Immature natural killer cell (primary cell): Measurements from ENCODE around the gene CHCHD6. TPM values are rescaled to one million over a fixed set of nuclear protein-coding genes. Genes with fewer than 3 reads are reported as not detected.
A peak's percentile ranks its signal among the peaks of the same experiment; 100 is the strongest.

Experiments used
- DNase-seq, 3 donors: peaks; one replicate each; pipeline ENCODE4 v3.0.0; 2022; ENCODE audit warnings: mixed read lengths in 1 of 3
- H3K27ac Mint-ChIP-seq, 6 donors: one replicate each; pipeline ENCODE4 v1.8.0; 2020; ENCODE audit warnings: mixed read lengths in 6 of 6, mild to moderate bottlenecking in 5 of 6, inconsistent platforms in 4 of 6, moderate library complexity in 3 of 6
- H3K27me3 Mint-ChIP-seq, 3 donors: one replicate each; pipeline ENCODE4 v1.8.0; 2020 to 2021; ENCODE audit warnings: low read depth in 3 of 3, mild to moderate bottlenecking in 3 of 3, mixed read lengths in 3 of 3, moderate library complexity in 3 of 3, inconsistent platforms in 1 of 3
- H3K36me3 Mint-ChIP-seq, 3 donors: one replicate each; pipeline ENCODE4 v1.8.0; 2020; ENCODE audit warnings: mixed read lengths in 3 of 3, inconsistent platforms in 2 of 3, mild to moderate bottlenecking in 2 of 3
- H3K4me1 Mint-ChIP-seq, 2 donors: one replicate each; pipeline ENCODE4 v1.8.0; 2020; ENCODE audit warnings: inconsistent platforms in 2 of 2, mild to moderate bottlenecking in 2 of 2, mixed read lengths in 2 of 2, moderate library complexity in 1 of 2
- H3K4me3 Mint-ChIP-seq, 5 donors: one replicate each; pipeline ENCODE4 v1.8.0; 2020; ENCODE audit warnings: mild to moderate bottlenecking in 5 of 5, mixed read lengths in 5 of 5, inconsistent platforms in 3 of 5, moderate library complexity in 3 of 5
- H3K9me3 Mint-ChIP-seq, 6 donors: one replicate each; pipeline ENCODE4 v1.8.0; 2020; ENCODE audit warnings: mild to moderate bottlenecking in 6 of 6, mixed read lengths in 6 of 6, inconsistent platforms in 4 of 6, moderate library complexity in 3 of 6
- polyA plus RNA-seq, 3 donors: library from polyadenylated mRNA; unstranded; fragments of 300-500 nt; fragmentation: Illumina TruSeq; gene quantifications; one replicate each; pipeline ENCODE4 v1.2.3, GENCODE V29; 2021

Gene CHCHD6
- polyA plus RNA-seq, 3 donors from 2014 or later: 9.7 to 12.9 (median 9.7) TPM

- Mint-ChIP-seq H3K4me1 (no peaks in the 10 kb centered on the region), H3K36me3 (peaks cover 4 to 10% (median 5%) of the 10 kb centered on the region in 3 donors), H3K4me3 (no peak overlapping the region), H3K9me3 (peaks cover 0 to 5% (median 0%) of the 10 kb centered on the region in 6 donors), H3K27ac (no peak overlapping the region), H3K27me3 (peaks cover 2 to 8% (median 7%) of the 10 kb centered on the region in 3 donors)
- DNase-seq: no peak
Measured at GRCh38 chr3:126891141-126891540, 187.1 kb downstream of the CHCHD6 start.

- Mint-ChIP-seq H3K4me1 (no peaks in the 10 kb centered on the region), H3K36me3 (peaks cover 4 to 10% (median 5%) of the 10 kb centered on the region in 3 donors), H3K27me3 (peaks cover 2 to 9% (median 9%) of the 10 kb centered on the region in 3 donors), H3K27ac (no peak overlapping the region), H3K9me3 (peaks cover 0 to 5% (median 0%) of the 10 kb centered on the region in 6 donors), H3K4me3 (no peak overlapping the region)
- no peak for DNase-seq
Measured at GRCh38 chr3:126891791-126892190, 187.8 kb downstream of the CHCHD6 start.

- H3K4me3 Mint-ChIP-seq: no peak overlapping the region
- peaks cover 4 to 8% (median 5%) of the 10 kb centered on the region in 3 donors for H3K36me3 Mint-ChIP-seq
- DNase-seq: no peak
- H3K27ac Mint-ChIP-seq: no peak overlapping the region
- peaks cover 0 to 1% (median 0%) of the 10 kb centered on the region in 6 donors for H3K9me3 Mint-ChIP-seq
- peaks cover 4 to 9% (median 6%) of the 10 kb centered on the region in 3 donors for H3K27me3 Mint-ChIP-seq
- H3K4me1 Mint-ChIP-seq: no peaks in the 10 kb centered on the region
Measured at GRCh38 chr3:126893651-126894050, 189.6 kb downstream of the CHCHD6 start.

GRCh38 chr3:126894475-126894874 lies 190.4 kb downstream of the CHCHD6 start:
- no peak overlapping the region for H3K4me3 Mint-ChIP-seq
- no peaks in the 10 kb centered on the region for H3K4me1 Mint-ChIP-seq
- DNase-seq: no peak
- peaks cover 0 to 1% (median 0%) of the 10 kb centered on the region in 6 donors for H3K9me3 Mint-ChIP-seq
- H3K36me3 Mint-ChIP-seq: peaks cover 4 to 8% (median 5%) of the 10 kb centered on the region in 3 donors
- peaks cover 5 to 7% (median 6%) of the 10 kb centered on the region in 3 donors for H3K27me3 Mint-ChIP-seq
- H3K27ac Mint-ChIP-seq: no peak overlapping the region

- no peak for DNase-seq
- H3K27me3 Mint-ChIP-seq: peaks cover 6 to 9% (median 6%) of the 10 kb centered on the region in 3 donors
- peaks cover 0 to 1% (median 0%) of the 10 kb centered on the region in 6 donors for H3K9me3 Mint-ChIP-seq
- H3K27ac Mint-ChIP-seq: no peak overlapping the region
- peaks cover 5 to 11% (median 6%) of the 10 kb centered on the region in 3 donors for H3K36me3 Mint-ChIP-seq
- H3K4me3 Mint-ChIP-seq: no peak overlapping the region
- no peaks in the 10 kb centered on the region for H3K4me1 Mint-ChIP-seq
Measured at GRCh38 chr3:126895178-126896066, 191.4 kb downstream of the CHCHD6 start.

GRCh38 chr3:126896067-126896441 lies 192.0 kb downstream of the CHCHD6 start:
- Mint-ChIP-seq H3K27ac (no peak overlapping the region), H3K36me3 (peaks cover 5 to 11% (median 6%) of the 10 kb centered on the region in 3 donors), H3K4me1 (no peaks in the 10 kb centered on the region), H3K9me3 (peaks cover 0 to 1% (median 0%) of the 10 kb centered on the region in 6 donors), H3K4me3 (no peak overlapping the region), H3K27me3 (peaks cover 4 to 9% (median 6%) of the 10 kb centered on the region in 3 donors)
- no peak for DNase-seq

GRCh38 chr3:126896968-126897367 lies 192.9 kb downstream of the CHCHD6 start:
- Mint-ChIP-seq H3K9me3 (peaks cover 0 to 2% (median 0%) of the 10 kb centered on the region in 6 donors), H3K4me3 (no peak overlapping the region), H3K27ac (no peak overlapping the region), H3K36me3 (peaks cover 5 to 6% (median 6%) of the 10 kb centered on the region in 3 donors), H3K27me3 (peaks cover 4 to 9% (median 8%) of the 10 kb centered on the region in 3 donors), H3K4me1 (no peaks in the 10 kb centered on the region)
- no peak for DNase-seq

GRCh38 chr3:126897943-126898342 lies 193.9 kb downstream of the CHCHD6 start:
- H3K4me1 Mint-ChIP-seq: no peaks in the 10 kb centered on the region
- no peak for DNase-seq
- peaks cover 3 to 8% (median 5%) of the 10 kb centered on the region in 3 donors for H3K36me3 Mint-ChIP-seq
- H3K4me3 Mint-ChIP-seq: no peak overlapping the region
- H3K27ac Mint-ChIP-seq: peak overlapping the region in 1 of 6 donors; percentile 48
- peaks cover 9 to 11% (median 10%) of the 10 kb centered on the region in 3 donors for H3K27me3 Mint-ChIP-seq
- H3K9me3 Mint-ChIP-seq: peaks cover 0 to 2% (median 0%) of the 10 kb centered on the region in 6 donors

GRCh38 chr3:126900859-126901540 lies 197.0 kb downstream of the CHCHD6 start:
- no peak overlapping the region for H3K27ac Mint-ChIP-seq

GRCh38 chr3:126901631-126902030 lies 197.6 kb downstream of the CHCHD6 start:
- H3K27ac Mint-ChIP-seq: no peak overlapping the region
- DNase-seq: no peak
- H3K9me3 Mint-ChIP-seq: peaks cover 0 to 2% (median 0%) of the 10 kb centered on the region in 6 donors
- no peaks in the 10 kb centered on the region for H3K4me1 Mint-ChIP-seq
- peaks cover 0 to 12% (median 3%) of the 10 kb centered on the region in 3 donors for H3K36me3 Mint-ChIP-seq
- peaks cover 4 to 15% (median 11%) of the 10 kb centered on the region in 3 donors for H3K27me3 Mint-ChIP-seq
- no peak overlapping the region for H3K4me3 Mint-ChIP-seq

More at GRCh38 chr3:126900859-126901540, 197.0 kb downstream of the CHCHD6 start:
- H3K4me3 Mint-ChIP-seq: no peak overlapping the region
- H3K27me3 Mint-ChIP-seq: peaks cover 7 to 14% (median 10%) of the 10 kb centered on the region in 3 donors
- DNase-seq: no peak
- no peaks in the 10 kb centered on the region for H3K4me1 Mint-ChIP-seq
- H3K9me3 Mint-ChIP-seq: peaks cover 0 to 2% (median 0%) of the 10 kb centered on the region in 6 donors
- H3K36me3 Mint-ChIP-seq: peaks cover 0 to 8% (median 3%) of the 10 kb centered on the region in 3 donors

- no peak overlapping the region for H3K27ac Mint-ChIP-seq
- H3K4me3 Mint-ChIP-seq: no peak overlapping the region
- peaks cover 0 to 11% (median 3%) of the 10 kb centered on the region in 3 donors for H3K36me3 Mint-ChIP-seq
- DNase-seq: no peak
- peaks cover 7% of the 10 kb centered on the region in 2 donors for H3K4me1 Mint-ChIP-seq
- H3K9me3 Mint-ChIP-seq: peaks cover 0 to 2% (median 0%) of the 10 kb centered on the region in 6 donors
- peaks cover 14 to 23% (median 19%) of the 10 kb centered on the region in 3 donors for H3K27me3 Mint-ChIP-seq
Measured at GRCh38 chr3:126903521-126903920, 199.5 kb downstream of the CHCHD6 start.

GRCh38 chr3:126907557-126907956 lies 203.5 kb downstream of the CHCHD6 start:
- H3K27me3 Mint-ChIP-seq: peaks cover 37 to 47% (median 39%) of the 10 kb centered on the region in 3 donors
- peaks cover 0 to 5% (median 0%) of the 10 kb centered on the region in 6 donors for H3K9me3 Mint-ChIP-seq
- peaks cover 45% of the 10 kb centered on the region in 2 donors for H3K4me1 Mint-ChIP-seq
- DNase-seq: no peak
- H3K4me3 Mint-ChIP-seq: no peak overlapping the region
- H3K36me3 Mint-ChIP-seq: peaks cover 4 to 16% (median 5%) of the 10 kb centered on the region in 3 donors
- no peak overlapping the region for H3K27ac Mint-ChIP-seq

GRCh38 chr3:126908752-126909275 lies 204.8 kb downstream of the CHCHD6 start:
- peaks cover 35 to 51% (median 36%) of the 10 kb centered on the region in 3 donors for H3K27me3 Mint-ChIP-seq
- H3K4me1 Mint-ChIP-seq: peaks cover 52 to 54% of the 10 kb centered on the region in 2 donors
- peaks cover 0 to 5% (median 0%) of the 10 kb centered on the region in 6 donors for H3K9me3 Mint-ChIP-seq
- H3K4me3 Mint-ChIP-seq: peak overlapping the region; percentile 15 to 71 (median 62)
- peaks cover 4 to 16% (median 5%) of the 10 kb centered on the region in 3 donors for H3K36me3 Mint-ChIP-seq
- peak overlapping the region in 2 of 6 donors; percentile 32 to 51 for H3K27ac Mint-ChIP-seq
- peak; percentile 54 to 58 (median 55) for DNase-seq
